K562 (cell line): Measurements from ENCODE around the gene SLC30A1. TPM values are rescaled to one million over a fixed set of nuclear protein-coding genes. Genes with fewer than 3 reads are reported as not detected.

Experiments used
- ATAC-seq: fragments of 200-7000 bp; cut with Tn5 transposase; 3 replicates; pipeline ENCODE4 v1.9.1; 2020; ENCODE audit warnings: moderate library complexity
- BruUV-seq: library from RNA; stranded (reverse); fragments of 400-500 nt; replicated peaks from 2 replicates; lab custom pipeline; 2021; lab: Mats Ljungman, UMichigan
- CTCF ChIA-PET: fragments of 300-600 bp; formaldehyde crosslinking; extraction: SDS; loops from one replicate; lab custom pipeline; 2021; ENCODE audit warnings: low intra/inter-chr PET ratio; lab: Yijun Ruan, JAX
- POLR2A ChIA-PET: fragments of 300-600, 350-650 bp; sonication (Branson Sonifier 250); formaldehyde crosslinking; extraction: SDS; loops from one replicate; lab custom pipeline; 2021; ENCODE audit warnings: antibody characterized with exemption, inconsistent platforms; lab: Yijun Ruan, JAX
- DNase-seq, 4 experiments: peaks; one replicate each; pipeline versions ENCODE4 v3.0.0 to v3.0.0-alpha.2; 2011 to 2018; ENCODE audit warnings: low spot score in 3 of 4, mixed read lengths in 3 of 4; ENCODE audit errors: extremely low read depth in 1 of 4
- FAIRE-seq: peaks from 2 replicates; lab custom pipeline; 2011; peaks lifted over from hg19 to GRCh38; lab: Jason Lieb, UNC
- H2AFZ ChIP-seq: 2 replicates; pipeline ENCODE4 v1.6.0; 2011; ENCODE audit warnings: low read depth, low read length, control low read depth, inconsistent platforms
- H3K27ac ChIP-seq: fragments of 200-600 bp; 3 replicates; pipeline ENCODE4 v1.8.0; 2011; ENCODE audit warnings: low read depth, mild to moderate bottlenecking, control low read depth, inconsistent platforms, low read length, moderate library complexity, mixed read lengths; ENCODE audit errors: extremely low read depth
- H3K27me3 ChIP-seq, 2 experiments: fragments of 300-600 bp in 1 of 2; 2 replicates in 1 of 2; 3 replicates in 1 of 2; pipeline versions ENCODE4 v1.6.0 to v1.8.0; 2011; ENCODE audit warnings: inconsistent platforms in 2 of 2, low read length in 2 of 2, mild to moderate bottlenecking in 1 of 2, mixed read lengths in 1 of 2, moderate library complexity in 1 of 2; ENCODE audit not compliant: control insufficient read depth in 2 of 2, insufficient read depth in 2 of 2
- H3K36me3 ChIP-seq: fragments of 300-600 bp; 3 replicates; pipeline ENCODE4 v1.8.0; 2011; ENCODE audit warnings: mild to moderate bottlenecking, low read length, inconsistent platforms; ENCODE audit not compliant: control insufficient read depth, insufficient read depth
- H3K4me1 ChIP-seq, 2 experiments: fragments of 200-600 bp in 1 of 2; replicated peaks in 1 of 2; 2 replicates in 1 of 2; 3 replicates in 1 of 2; pipeline versions ENCODE4 v1.5.1 to v1.8.0; 2011; ENCODE audit warnings: inconsistent platforms in 2 of 2, low read length in 2 of 2, mild to moderate bottlenecking in 1 of 2, mixed read lengths in 1 of 2, moderate library complexity in 1 of 2; ENCODE audit not compliant: control insufficient read depth in 2 of 2, insufficient read depth in 2 of 2
- H3K4me2 ChIP-seq: 2 replicates; pipeline ENCODE4 v1.6.1; 2011; ENCODE audit warnings: low read length, control low read depth, inconsistent platforms, mixed read lengths; ENCODE audit not compliant: insufficient read depth
- H3K4me3 ChIP-seq: fragments of 200-600 bp; sonication (generic), shearing (Covaris generic); 2 replicates; pipeline ENCODE4 v1.5.1; 2016; ENCODE audit warnings: control low read depth, inconsistent platforms
- H3K79me2 ChIP-seq: fragments of 200-600 bp; 3 replicates; pipeline ENCODE4 v1.8.0; 2011; ENCODE audit warnings: low read length, inconsistent platforms; ENCODE audit not compliant: control insufficient read depth, insufficient read depth
- H3K9ac ChIP-seq, 2 experiments: 2 replicates each; pipeline versions ENCODE4 v1.6.0 to v1.6.1; 2011; ENCODE audit warnings: low read depth in 2 of 2, low read length in 2 of 2, control low read depth in 1 of 2, inconsistent platforms in 1 of 2, mild to moderate bottlenecking in 1 of 2, mixed read lengths in 1 of 2; ENCODE audit not compliant: insufficient read depth in 1 of 2
- H3K9me1 ChIP-seq: one replicate; pipeline ENCODE4 v1.6.0; 2011; ENCODE audit warnings: inconsistent platforms, mild to moderate bottlenecking, low read length, moderate library complexity; ENCODE audit not compliant: control insufficient read depth, insufficient read depth
- H3K9me3 ChIP-seq: replicated peaks from 2 replicates; pipeline ENCODE4 v1.5.1; 2011; ENCODE audit warnings: low read depth, low read length, inconsistent platforms; ENCODE audit not compliant: control insufficient read depth, insufficient read depth
- H4K20me1 ChIP-seq: replicated peaks from 2 replicates; pipeline ENCODE4 v1.6.1; 2011; ENCODE audit warnings: low read length, inconsistent platforms, mixed read lengths; ENCODE audit not compliant: control insufficient read depth, insufficient read depth
- ASH1L ChIP-seq: fragments of 450-650 bp; IDR thresholded peaks from 2 replicates; pipeline ENCODE4 v1.6.1; 2018; ENCODE audit warnings: borderline replicate concordance, mild to moderate bottlenecking, low read depth; ENCODE audit not compliant: partially characterized antibody
- ATF3 ChIP-seq, 2 experiments: fragments of 450-650 bp in 1 of 2; sonication (generic) in 1 of 2; formaldehyde crosslinking in 1 of 2; IDR thresholded peaks in 1 of 2; conservative IDR thresholded peaks in 1 of 2; 2 replicates each; pipeline versions ENCODE4 v1.6.1 to v1.8.1; 2016 to 2023; ENCODE audit warnings: mild to moderate bottlenecking in 2 of 2, moderate library complexity in 2 of 2, inconsistent platforms in 1 of 2, missing genetic modification reagents in 1 of 2
- CC2D1A ChIP-seq: fragments of 450-650 bp; IDR thresholded peaks from 2 replicates; pipeline ENCODE4 v1.6.1; 2017; ENCODE audit warnings: mild to moderate bottlenecking
- CGGBP1 ChIP-seq: fragments of 250-450 bp; sonication (Bioruptor Pico); IDR thresholded peaks from 2 replicates; pipeline ENCODE4 v1.9.0; 2021; ENCODE audit warnings: mild to moderate bottlenecking
- EGR1 ChIP-seq: fragments of 450-650 bp; conservative IDR thresholded peaks from 2 replicates; pipeline ENCODE4 v1.6.1; 2017; ENCODE audit warnings: mild to moderate bottlenecking
- HEY1 ChIP-seq: fragments of 250-450 bp; sonication (Bioruptor Pico); IDR thresholded peaks from 2 replicates; pipeline ENCODE4 v1.5.0; 2020; ENCODE audit warnings: mild to moderate bottlenecking, moderate library complexity, borderline replicate concordance
- PBX2 ChIP-seq, 2 experiments: IDR thresholded peaks in 1 of 2; conservative IDR thresholded peaks in 1 of 2; 2 replicates each; pipeline ENCODE4 v1.6.1; 2016; ENCODE audit warnings: low read depth in 2 of 2, mild to moderate bottlenecking in 1 of 2, missing compliant biosample characterization in 1 of 2, missing genetic modification characterization in 1 of 2, moderate library complexity in 1 of 2
- ZBTB11 ChIP-seq, 3 experiments: fragments of 200-800 bp in 1 of 3; fragments of 250-450 bp in 1 of 3; fragments of 450-650 bp in 1 of 3; sonication (Bioruptor Pico) in 1 of 3; sonication (Bioruptor generic) in 1 of 3; formaldehyde crosslinking in 1 of 3; IDR thresholded peaks; 2 replicates each; pipeline versions ENCODE4 v1.6.1 to v1.8.0; 2016 to 2022; ENCODE audit warnings: mild to moderate bottlenecking in 2 of 3, missing genetic modification characterization in 2 of 3, missing compliant biosample characterization in 1 of 3, moderate library complexity in 1 of 3
- ZNF347 ChIP-seq: fragments of 450-650 bp; formaldehyde crosslinking; IDR thresholded peaks from 2 replicates; pipeline ENCODE4 v1.4.0; 2020; ENCODE audit warnings: low read depth, mild to moderate bottlenecking, moderate library complexity
- ZNF785 ChIP-seq: fragments of 250-450 bp; sonication (Bioruptor Pico); IDR thresholded peaks from 2 replicates; pipeline ENCODE4 v1.4.0; 2020; ENCODE audit warnings: mild to moderate bottlenecking
- WGBS: fragments of 100-300 bp; shearing (Covaris generic); methylation state at CpG from one replicate; pipeline ENCODE4 v1.1.6; 2016; ENCODE audit warnings: low coverage, mixed read lengths; ENCODE audit not compliant: insufficient coverage; ENCODE audit errors: missing lambda C conversion rate; 5-methylcytosine and 5-hydroxymethylcytosine counted together
- in situ Hi-C: fragments of 300-500 bp; cut with MboI; formaldehyde crosslinking; loops from 4 replicates; pipeline ENCODE4 v1.15.0; 2018; ENCODE audit warnings: inconsistent platforms, mixed read lengths
- intact Hi-C: fragments of 100-400 bp; cut with micrococcal nuclease; formaldehyde crosslinking; loops from 2 replicates; pipeline ENCODE4 v1.14.2; 2022
- polyA plus RNA-seq, 8 experiments: library from polyadenylated mRNA; depleted of rRNA in 4 of 8; stranded (reverse) in 5 of 8; unstranded in 3 of 8; fragments of >200 nt; fragmentation: Nextera tagmentation in 2 of 8; fragmentation: Illumina TruSeq in 1 of 8; extraction: Ambion mirVana in 2 of 8; extraction: Trizol in 1 of 8; gene quantifications; 2 replicates each; pipeline versions ENCODE4 v1.2.1 to v1.2.3, GENCODE V29; 2011 to 2014; ENCODE audit warnings: inconsistent platforms in 1 of 8, missing spikeins in 1 of 8
- total RNA-seq, 7 experiments: library from RNA; depleted of rRNA in 6 of 7; stranded (reverse); fragments of >200 nt in 6 of 7; fragmentation: Illumina TruSeq in 2 of 7; extraction: Trizol in 2 of 7; gene quantifications; 2 replicates each; pipeline versions ENCODE4 v1.2.1 to v1.2.3, GENCODE V29; 2011 to 2021; ENCODE audit warnings: low replicate concordance in 1 of 7

SLC30A1 gene
- total and polyA plus RNA-seq, 9 of the 15 experiments (the other 6 are each of a cell fraction or from before 2014, with no cell fraction given): 4.1 to 14.4 (median 6.6) TPM

DNA sequence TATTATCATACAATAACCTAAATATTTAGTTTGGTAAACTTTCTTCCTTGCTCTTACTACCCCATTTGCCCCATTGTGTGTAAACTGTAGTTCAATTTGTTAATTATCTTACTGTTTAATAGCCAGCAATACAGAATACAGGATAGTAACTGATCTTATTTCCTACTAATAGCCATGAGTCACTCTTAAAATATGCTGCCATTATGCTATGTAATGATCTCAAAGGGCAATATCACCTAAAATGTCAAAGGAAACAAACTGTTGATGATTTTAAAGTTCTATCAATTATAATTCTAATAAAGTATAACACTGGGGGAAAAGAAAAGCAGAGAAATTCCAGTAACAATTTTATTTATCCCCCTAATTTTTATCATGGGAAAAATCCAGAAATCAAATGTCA is 4.3 kb downstream of the SLC30A1 start (continued):
- TF ChIP-seq ATF3 (IDR thresholded peaks at IDR 0.05): peak; percentile 50
- no peak for TF ChIP-seq ATF3 (CRISPR knock-in tag; conservative IDR thresholded peaks at IDR 0.05)

- Histone ChIP-seq H3K27me3 (no peaks in the 10 kb centered on the region), H3K27ac (no peak overlapping the region)
- CTCF ChIA-PET: no interaction called here
- no peak for TF ChIP-seq ZBTB11 (CRISPR knock-in tag; IDR thresholded peaks at IDR 0.05)
- TF ChIP-seq ASH1L: no peak
- no peak for TF ChIP-seq EGR1
- no peak for TF ChIP-seq CC2D1A
- no peak for TF ChIP-seq ZNF785 (CRISPR knock-in tag)
- TF ChIP-seq PBX2 (CRISPR knock-in tag; IDR thresholded peaks at IDR 0.05; ENCODE audit: low read depth): no peak
- TF ChIP-seq PBX2 (tag; conservative IDR thresholded peaks at IDR 0.05; ENCODE audit: low read depth): no peak
- no peak for TF ChIP-seq HEY1 (CRISPR knock-in tag)
- no peak for TF ChIP-seq ZNF347 (CRISPR knock-in tag)
- TF ChIP-seq CGGBP1 (CRISPR knock-in tag): no peak
Observed at GRCh38 chr1:211571998-211572397, 7.0 kb downstream of the SLC30A1 start.

More at GRCh38 chr1:211571998-211572397, 7.0 kb downstream of the SLC30A1 start:
- ATAC-seq (no peak), DNase-seq (no peak), FAIRE-seq (no peak)
- Histone ChIP-seq H3K9me1 (no peaks in the 10 kb centered on the region), H3K36me3 (peaks cover 34% of the 10 kb centered on the region), H3K4me1 (peaks cover 0 to 13% of the 10 kb centered on the region in 2 experiments; a peak in 2 of 5 replicates), H3K4me2 (no peak overlapping the region), H3K9me3 (no peaks in the 10 kb centered on the region), H3K9ac (no peak overlapping the region), H3K4me3 (no peak overlapping the region), H2AFZ (no peak overlapping the region), H3K79me2 (peaks cover 30% of the 10 kb centered on the region), H4K20me1 (no peaks in the 10 kb centered on the region)
- in situ Hi-C loops (no loop called here), intact Hi-C loops (no loop called here)
- POLR2A ChIA-PET: interaction anchor here (0.5 kb wide), 1 partner anchor 19 kb away, joined by 3 read pairs; no protein-coding TSS in a partner anchor
- 76% methylated on average over 2 of the region's 2 CpGs for WGBS
- no TSS peak for BruUV-seq
